IMR-90 (cell line): ENCODE data around the gene ME2. TPM values are rescaled to one million over a fixed set of nuclear protein-coding genes. Genes with fewer than 3 reads are reported as not detected.
A peak's percentile ranks its signal among the peaks of the same experiment; 100 is the strongest.

Experiments
- ATAC-seq: fragments of 200-7000 bp; cut with Tn5 transposase; 2 replicates; pipeline ENCODE4 v1.9.1; 2020; ENCODE audit warnings: low read depth, mild to moderate bottlenecking, moderate library complexity
- BruUV-seq: library from RNA; stranded (reverse); fragments of 400-500 nt; replicated peaks from 2 replicates; lab custom pipeline; 2021; lab: Mats Ljungman, UMichigan
- CTCF ChIA-PET: fragments of 300-600 bp; formaldehyde crosslinking; extraction: SDS; loops from one replicate; lab custom pipeline; 2021; ENCODE audit warnings: antibody characterized with exemption; lab: Yijun Ruan, JAX
- POLR2A ChIA-PET: fragments of 300-600 bp; sonication (Branson Sonifier 250); formaldehyde crosslinking; loops from one replicate; lab custom pipeline; 2022; ENCODE audit warnings: antibody characterized with exemption; ENCODE audit not compliant: unreplicated experiment; lab: Charles Lee
- DNase-seq: peaks from one replicate; pipeline ENCODE4 v3.0.0; 2013
- H2AFZ ChIP-seq: replicated peaks from 2 replicates; pipeline ENCODE3; 2013; ENCODE audit warnings: low read length, mild to moderate bottlenecking; ENCODE audit not compliant: poor library complexity
- H2AK5ac ChIP-seq: 2 replicates; pipeline ENCODE4 v1.6.1; 2013; ENCODE audit warnings: low read depth, low read length, inconsistent platforms
- H2AK9ac ChIP-seq: replicated peaks from 2 replicates; pipeline ENCODE3; 2013; ENCODE audit warnings: mild to moderate bottlenecking, low read depth, low read length, moderate library complexity; ENCODE audit not compliant: poor library complexity
- H2BK120ac ChIP-seq: 2 replicates; pipeline ENCODE4 v1.6.1; 2013; ENCODE audit warnings: low read depth, low read length, inconsistent platforms
- H2BK15ac ChIP-seq: 3 replicates; pipeline ENCODE4 v1.6.1; 2013; ENCODE audit warnings: low read depth, low read length, inconsistent platforms
- H2BK20ac ChIP-seq: 2 replicates; pipeline ENCODE4 v1.6.1; 2013; ENCODE audit warnings: low read depth, mild to moderate bottlenecking, inconsistent platforms, low read length, moderate library complexity
- H2BK5ac ChIP-seq: 2 replicates; pipeline ENCODE4 v1.6.1; 2013; ENCODE audit warnings: mild to moderate bottlenecking, low read depth, low read length, inconsistent platforms; ENCODE audit not compliant: poor library complexity, severe bottlenecking
- H3K14ac ChIP-seq: replicated peaks from 2 replicates; pipeline ENCODE4 v1.6.1; 2013; ENCODE audit warnings: low read depth, low read length, inconsistent platforms
- H3K18ac ChIP-seq: 2 replicates; pipeline ENCODE4 v1.6.1; 2013; ENCODE audit warnings: low read depth, low read length, control low read depth
- H3K23ac ChIP-seq: 2 replicates; pipeline ENCODE4 v1.6.1; 2013; ENCODE audit warnings: low read depth, low read length, inconsistent platforms
- H3K27ac ChIP-seq: 2 replicates; pipeline ENCODE4 v1.5.1; 2013; ENCODE audit warnings: mild to moderate bottlenecking, control low read depth, low read length; ENCODE audit not compliant: insufficient read depth
- H3K27me3 ChIP-seq: 2 replicates; pipeline ENCODE4 v1.6.1; 2013; ENCODE audit warnings: low read length; ENCODE audit not compliant: control insufficient read depth, insufficient read depth
- H3K36me3 ChIP-seq: 2 replicates; pipeline ENCODE4 v1.6.1; 2013; ENCODE audit warnings: low read length, mixed read lengths; ENCODE audit not compliant: control insufficient read depth, insufficient read depth
- H3K4ac ChIP-seq: 2 replicates; pipeline ENCODE4 v1.6.1; 2013; ENCODE audit warnings: low read depth, low read length, inconsistent platforms
- H3K4me1 ChIP-seq: 2 replicates; pipeline ENCODE4 v1.6.1; 2013; ENCODE audit warnings: low read length, mixed read lengths; ENCODE audit not compliant: control insufficient read depth, insufficient read depth
- H3K4me2 ChIP-seq: 2 replicates; pipeline ENCODE4 v1.6.1; 2013; ENCODE audit warnings: low read depth, mild to moderate bottlenecking, control low read depth, low read length, moderate library complexity
- H3K4me3 ChIP-seq: 2 replicates; pipeline ENCODE4 v1.5.1; 2013; ENCODE audit warnings: low read depth, mild to moderate bottlenecking, control low read depth, low read length, moderate library complexity; ENCODE audit not compliant: insufficient read depth
- H3K56ac ChIP-seq: 2 replicates; pipeline ENCODE4 v1.6.1; 2013; ENCODE audit warnings: low read length, inconsistent platforms; ENCODE audit not compliant: insufficient read depth; ENCODE audit errors: extremely low read depth
- H3K79me1 ChIP-seq, 2 experiments: 2 replicates each; pipeline ENCODE4 v1.6.1; 2013; ENCODE audit warnings: low read length in 2 of 2, inconsistent platforms in 1 of 2, low read depth in 1 of 2
- H3K9ac ChIP-seq: 2 replicates; pipeline ENCODE4 v1.6.1; 2013; ENCODE audit warnings: low read depth, low read length, control low read depth
- H3K9me1 ChIP-seq: 2 replicates; pipeline ENCODE4 v1.6.1; 2013; ENCODE audit warnings: low read length, inconsistent platforms; ENCODE audit not compliant: insufficient read depth
- H3K9me3 ChIP-seq: 2 replicates; pipeline ENCODE4 v1.6.1; 2013; ENCODE audit warnings: low read length; ENCODE audit not compliant: control insufficient read depth, insufficient read depth
- H4K20me1 ChIP-seq: 2 replicates; pipeline ENCODE4 v1.6.1; 2013; ENCODE audit warnings: low read length, inconsistent platforms; ENCODE audit not compliant: insufficient read depth
- H4K5ac ChIP-seq: 2 replicates; pipeline ENCODE4 v1.6.1; 2013; ENCODE audit warnings: mild to moderate bottlenecking, low read depth, low read length, control low read depth
- H4K8ac ChIP-seq, 2 experiments: 2 replicates each; pipeline ENCODE4 v1.6.1; 2013; ENCODE audit warnings: low read depth in 2 of 2, low read length in 2 of 2, control low read depth in 1 of 2, inconsistent platforms in 1 of 2
- H4K91ac ChIP-seq: 2 replicates; pipeline ENCODE4 v1.6.1; 2013; ENCODE audit warnings: low read depth, low read length, inconsistent platforms; ENCODE audit not compliant: insufficient read depth
- BHLHE40 ChIP-seq: fragments of 150-350 bp; IDR thresholded peaks from 2 replicates; pipeline ENCODE4 v1.6.1; 2016; ENCODE audit warnings: mild to moderate bottlenecking, low read depth, low read length
- CEBPB ChIP-seq: IDR thresholded peaks from 2 replicates; pipeline ENCODE4 v1.6.1; 2012; ENCODE audit warnings: low read depth, low read length, improper control_type of control experiment
- CHD1 ChIP-seq: IDR thresholded peaks from 2 replicates; pipeline ENCODE4 v1.6.1; 2012; ENCODE audit warnings: low read depth, low read length, improper control_type of control experiment
- CTCF ChIP-seq: conservative IDR thresholded peaks from 2 replicates; pipeline ENCODE4 v1.5.1; 2012; ENCODE audit warnings: mild to moderate bottlenecking, low read depth, low read length, improper control_type of control experiment
- ELK1 ChIP-seq: fragments of 150-350 bp; IDR thresholded peaks from 2 replicates; pipeline ENCODE4 v1.6.1; 2016; ENCODE audit warnings: low read depth, mild to moderate bottlenecking, low read length, moderate library complexity, borderline replicate concordance
- FOS ChIP-seq: fragments of 150-350 bp; IDR thresholded peaks from 2 replicates; pipeline ENCODE4 v1.6.1; 2016; ENCODE audit warnings: low read depth, low read length
- MAFK ChIP-seq: IDR thresholded peaks from 2 replicates; pipeline ENCODE4 v1.6.1; 2012; ENCODE audit warnings: low read depth, low read length, improper control_type of control experiment
- MAZ ChIP-seq: IDR thresholded peaks from 2 replicates; pipeline ENCODE4 v1.6.1; 2012; ENCODE audit warnings: low read depth, mild to moderate bottlenecking, low read length, improper control_type of control experiment, moderate library complexity, borderline replicate concordance
- MXI1 ChIP-seq: IDR thresholded peaks from 2 replicates; pipeline ENCODE4 v1.6.1; 2012; ENCODE audit warnings: low read depth, mild to moderate bottlenecking, low read length, moderate library complexity, borderline replicate concordance
- NFE2L2 ChIP-seq: fragments of 150-350 bp; IDR thresholded peaks from 2 replicates; pipeline ENCODE4 v1.6.1; 2016; ENCODE audit warnings: low read depth, mild to moderate bottlenecking, low read length
- POLR2A ChIP-seq: IDR thresholded peaks from 2 replicates; pipeline ENCODE4 v1.6.1; 2012; ENCODE audit warnings: mild to moderate bottlenecking, low read depth, low read length
- RAD21 ChIP-seq: IDR thresholded peaks from 2 replicates; pipeline ENCODE4 v1.6.1; 2012; ENCODE audit warnings: low read length, improper control_type of control experiment
- RCOR1 ChIP-seq: IDR thresholded peaks from 2 replicates; pipeline ENCODE4 v1.6.1; 2012; ENCODE audit warnings: mild to moderate bottlenecking, low read length, improper control_type of control experiment; ENCODE audit not compliant: insufficient replicate concordance
- RFX5 ChIP-seq: IDR thresholded peaks from 2 replicates; pipeline ENCODE4 v1.8.0; 2012; ENCODE audit warnings: low read depth, mild to moderate bottlenecking, low read length, moderate library complexity
- SMC3 ChIP-seq: fragments of 150-350 bp; IDR thresholded peaks from 2 replicates; pipeline ENCODE4 v1.6.1; 2016; ENCODE audit warnings: low read depth, mild to moderate bottlenecking, antibody characterized with exemption, low read length, moderate library complexity
- USF2 ChIP-seq: fragments of 150-350 bp; IDR thresholded peaks from 2 replicates; pipeline ENCODE4 v1.6.1; 2017; ENCODE audit warnings: mild to moderate bottlenecking, antibody characterized with exemption, low read length, low read depth
- WGBS, 2 experiments: methylation state at CpG; one replicate each; pipeline versions ENCODE4 v1.1.5 to v1.1.7; 2013; ENCODE audit warnings: missing lambda C conversion rate in 2 of 2; ENCODE audit not compliant: insufficient read length in 1 of 2; ENCODE audit errors: extremely low coverage in 2 of 2; 5-methylcytosine and 5-hydroxymethylcytosine counted together
- dilution Hi-C: fragments of 300-500 bp; cut with HindIII; formaldehyde crosslinking; loops from one replicate; pipeline ENCODE4 v1.14.3; 2018; ENCODE audit warnings: low sequenced_read_pairs; ENCODE audit not compliant: unreplicated experiment
- in situ Hi-C: fragments of 300-500 bp; cut with MboI; formaldehyde crosslinking; loops from 3 replicates; pipeline ENCODE4 v1.14.3; 2019; ENCODE audit warnings: low sequenced_read_pairs, inconsistent platforms, mixed read lengths
- intact Hi-C: fragments of 100-400 bp; cut with micrococcal nuclease; formaldehyde crosslinking; loops from 2 replicates; pipeline ENCODE4 v1.10.0; 2022
- polyA plus RNA-seq, 3 experiments: library from polyadenylated mRNA; depleted of rRNA; stranded (reverse); fragments of >200 nt; gene quantifications; 2 replicates each; pipeline ENCODE4 v1.2.3, GENCODE V29; 2012; ENCODE audit warnings: low replicate concordance in 1 of 3
- total RNA-seq: library from RNA; depleted of rRNA; stranded (reverse); fragments of >200 nt; gene quantifications from 2 replicates; pipeline ENCODE4 v1.2.3, GENCODE V29; 2012

Gene ME2
- total and polyA plus RNA-seq, 2 of the 4 experiments (the other 2 are of a cell fraction), result 29.7 to 32.6 TPM

GRCh38 chr18:50992351-50992762 is 113.4 kb downstream of the ME2 start:
- H4K91ac ChIP-seq, result no peak overlapping the region
- no TSS peak for BruUV-seq
- no peak overlapping the region for H2AK5ac ChIP-seq
- no peaks in the 10 kb centered on the region for H3K9me1 ChIP-seq
- H3K4me3 ChIP-seq, result no peak overlapping the region
- no peaks in the 10 kb centered on the region for H3K27me3 ChIP-seq
- ATAC-seq (peak; percentile 77), DNase-seq (peak; percentile 46)
- H3K4ac ChIP-seq, result no peak overlapping the region
- no peak overlapping the region for H3K27ac ChIP-seq
- no peak overlapping the region for H2AFZ ChIP-seq
- WGBS, 2 experiments, result 17% methylated on average over 1 of the region's 3 CpGs; no CpG with 5 or more reads in 1 of the 2 experiments
- no peaks in the 10 kb centered on the region for H3K36me3 ChIP-seq
- no peak overlapping the region for H2BK5ac ChIP-seq
- ChIA-PET POLR2A (no interaction called here), CTCF (no interaction called here)
- no peak overlapping the region for H3K4me2 ChIP-seq
- in situ Hi-C loops, result no loop called here
- H3K9ac ChIP-seq, result no peak overlapping the region
- dilution Hi-C loops, result no loop called here
- no peak overlapping the region for H2BK15ac ChIP-seq
- TF ChIP-seq MAFK (no peak), MAZ (no peak), SMC3 (no peak), ELK1 (no peak), MXI1 (no peak), USF2 (no peak), RFX5 (no peak), CTCF (no peak), CHD1 (no peak), RAD21 (no peak), RCOR1 (no peak), POLR2A (no peak), FOS (no peak), CEBPB (no peak), BHLHE40 (no peak), NFE2L2 (no peak)
- H3K23ac ChIP-seq, result no peak overlapping the region
- no peaks in the 10 kb centered on the region; a peak in 1 of 4 replicates for H3K79me1 ChIP-seq
- H2BK120ac ChIP-seq, result no peak overlapping the region
- H4K20me1 ChIP-seq, result no peaks in the 10 kb centered on the region
- intact Hi-C loops, result no loop called here
- H2AK9ac ChIP-seq, result no peak overlapping the region
- no peak overlapping the region for H3K56ac ChIP-seq
- H3K14ac ChIP-seq, result no peak overlapping the region
- no peak overlapping the region for H2BK20ac ChIP-seq
- no peaks in the 10 kb centered on the region; the same call in 1 of the 2 replicates for H3K4me1 ChIP-seq
- H4K8ac ChIP-seq, result no peak overlapping the region
- H4K5ac ChIP-seq, result no peak overlapping the region
- no peaks in the 10 kb centered on the region for H3K9me3 ChIP-seq
- H3K18ac ChIP-seq, result no peak overlapping the region
